ENCODE data around the gene SEPTIN12. TPM values are rescaled to one million over a fixed set of nuclear protein-coding genes. Genes with fewer than 3 reads are reported as not detected.
A peak's percentile ranks its signal among the peaks of the same experiment; 100 is the strongest.

SEPTIN12 gene
- total RNA-seq, 2 donors from 2014 or later: not detected

DNA sequence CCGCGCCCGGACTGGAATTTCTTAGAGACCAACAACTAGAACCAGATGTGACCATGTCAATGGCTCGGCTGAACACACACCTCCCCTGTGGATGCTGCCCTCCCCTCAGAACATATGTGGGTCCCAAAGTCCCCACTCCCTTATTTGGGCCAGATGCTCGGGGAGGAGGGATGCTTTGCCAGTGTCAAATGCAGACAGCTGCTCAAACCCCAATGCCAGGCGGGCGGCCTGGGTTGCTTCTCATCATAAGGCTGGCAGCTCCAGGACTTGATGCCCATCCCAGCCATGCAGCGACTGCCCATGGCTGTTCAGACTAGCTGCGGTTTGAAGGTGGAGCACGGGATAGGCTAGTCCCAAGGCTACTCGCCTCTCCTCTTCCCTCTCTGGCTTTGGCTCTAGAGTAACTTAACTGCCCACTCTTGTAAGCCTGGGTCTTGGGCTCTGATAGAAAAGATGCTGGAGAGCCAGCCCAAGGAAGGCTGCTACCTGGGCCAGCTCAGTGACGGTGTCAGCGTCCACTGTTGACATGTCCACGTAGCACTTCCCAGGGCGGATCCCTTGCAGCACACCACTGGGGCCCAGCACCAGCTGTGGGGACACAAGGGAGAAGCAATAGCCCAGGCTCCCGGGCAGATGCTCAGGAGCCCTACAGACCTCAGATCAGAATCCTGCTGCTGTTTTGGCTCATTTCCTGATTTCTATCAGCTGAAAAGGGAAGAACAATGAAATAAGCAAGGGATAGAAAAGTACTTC lies 25.3 kb upstream of the SEPTIN12 start:
- Mint-ChIP-seq H3K9me3 (no peaks in the 10 kb centered on the region), H3K4me1 (no peaks in the 10 kb centered on the region), H3K27ac (no peak overlapping the region), H3K27me3 (no peaks in the 10 kb centered on the region), H3K36me3 (ENCODE audit: low read depth) (peaks cover 100% of the 10 kb centered on the region), H3K4me3 (no peak overlapping the region)
- no peak for ATAC-seq (replicated peaks)

DNA sequence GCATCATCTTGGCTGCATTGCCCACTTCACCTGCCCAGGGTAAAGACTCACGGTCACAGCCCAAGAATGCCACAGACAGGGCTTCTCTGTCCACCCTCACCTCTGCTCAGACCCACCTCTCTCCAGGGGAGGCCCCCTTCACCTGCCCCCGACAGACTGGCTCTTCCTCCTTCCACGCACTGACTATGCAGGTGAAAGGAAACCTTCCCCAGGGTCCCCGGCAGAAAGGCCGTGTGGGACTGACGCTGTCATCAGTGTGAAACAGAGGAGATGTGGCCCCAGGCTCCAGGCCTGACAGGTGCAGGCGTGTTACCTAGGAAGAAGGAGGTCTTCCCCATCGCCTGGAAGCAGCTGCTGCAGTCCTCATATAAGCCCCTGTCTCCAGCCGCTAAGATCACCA lies 23.6 kb upstream of the SEPTIN12 start:
- Mint-ChIP-seq H3K27ac (peak overlapping the region; percentile 38), H3K9me3 (no peaks in the 10 kb centered on the region), H3K27me3 (no peaks in the 10 kb centered on the region), H3K4me3 (no peak overlapping the region), H3K36me3 (ENCODE audit: low read depth) (peaks cover 99% of the 10 kb centered on the region), H3K4me1 (no peaks in the 10 kb centered on the region)
- ATAC-seq (replicated peaks): no peak

DNA sequence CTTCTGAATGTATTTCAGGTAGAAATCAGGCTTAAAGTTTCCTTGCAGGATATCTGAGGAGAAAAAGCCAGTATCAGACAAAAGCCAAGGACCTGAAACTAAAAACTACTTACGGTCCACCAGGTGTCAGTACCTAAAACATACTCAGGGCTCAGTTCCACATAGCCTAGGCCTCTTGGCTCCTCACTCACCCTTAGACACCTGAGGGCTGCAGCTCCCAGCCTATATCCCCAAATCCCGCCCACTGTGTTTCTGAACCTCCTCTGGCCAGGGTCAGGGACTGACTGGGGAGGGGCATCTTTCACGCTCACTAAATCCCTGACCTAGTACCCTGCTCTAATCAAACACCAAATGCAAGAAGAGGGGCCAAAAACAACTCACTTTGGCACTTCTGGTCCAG lies 23.1 kb upstream of the SEPTIN12 start:
- no peak overlapping the region for H3K4me3 Mint-ChIP-seq
- no peak overlapping the region for H3K27ac Mint-ChIP-seq
- no peaks in the 10 kb centered on the region for H3K4me1 Mint-ChIP-seq
- H3K9me3 Mint-ChIP-seq: no peaks in the 10 kb centered on the region
- ATAC-seq (replicated peaks): no peak
- H3K27me3 Mint-ChIP-seq: no peaks in the 10 kb centered on the region
- H3K36me3 Mint-ChIP-seq (ENCODE audit: low read depth): peaks cover 97% of the 10 kb centered on the region

DNA sequence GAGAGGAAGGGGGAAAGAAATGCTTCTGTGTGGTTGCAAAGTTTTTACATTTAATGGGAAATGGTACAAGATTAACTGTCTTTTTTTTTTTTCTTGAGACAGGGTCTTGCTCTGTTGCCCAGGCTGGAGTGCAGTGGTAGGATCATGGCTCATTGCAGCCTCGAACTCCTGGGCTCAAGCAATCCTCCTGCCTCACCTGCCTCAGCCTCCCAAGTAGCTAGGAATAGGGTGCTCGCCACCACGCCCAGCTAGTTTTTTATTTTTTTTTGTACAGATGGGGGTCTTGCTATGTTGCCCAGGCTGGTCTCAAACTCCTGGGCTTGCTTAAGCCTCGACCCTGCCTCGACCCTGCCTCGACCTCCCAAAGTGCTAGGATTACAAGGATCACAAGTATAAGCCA lies 18.1 kb upstream of the SEPTIN12 start:
- H3K36me3 Mint-ChIP-seq (ENCODE audit: low read depth): peaks cover 70% of the 10 kb centered on the region
- no peaks in the 10 kb centered on the region for H3K27me3 Mint-ChIP-seq
- no peaks in the 10 kb centered on the region for H3K4me1 Mint-ChIP-seq
- no peak overlapping the region for H3K27ac Mint-ChIP-seq
- ATAC-seq (replicated peaks): no peak
- no peaks in the 10 kb centered on the region for H3K9me3 Mint-ChIP-seq
- H3K4me3 Mint-ChIP-seq: no peak overlapping the region

DNA sequence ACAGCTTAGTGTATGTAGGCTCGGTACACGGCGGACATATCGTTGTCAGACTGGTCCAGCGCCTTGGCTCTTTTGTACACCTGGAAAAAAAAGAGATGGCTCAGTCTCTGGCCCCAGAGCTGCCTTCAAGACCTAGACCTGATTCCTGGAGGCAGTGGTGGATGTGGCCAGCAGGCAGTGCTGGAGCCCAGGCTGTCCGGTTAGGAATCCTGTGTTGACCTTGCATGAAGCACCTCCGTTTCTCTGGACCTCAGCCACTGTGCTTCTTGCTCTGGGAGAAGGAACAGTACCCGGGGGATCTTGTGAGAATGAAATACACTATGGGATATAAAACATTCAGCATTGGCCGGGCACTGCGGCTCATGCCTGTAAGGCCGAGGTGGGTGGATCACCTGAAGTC lies 17.1 kb upstream of the SEPTIN12 start:
- Mint-ChIP-seq H3K9me3 (no peaks in the 10 kb centered on the region), H3K4me3 (no peak overlapping the region), H3K4me1 (no peaks in the 10 kb centered on the region), H3K27me3 (no peaks in the 10 kb centered on the region), H3K36me3 (ENCODE audit: low read depth) (peaks cover 60% of the 10 kb centered on the region), H3K27ac (no peak overlapping the region)
- no peak for ATAC-seq (replicated peaks)

DNA sequence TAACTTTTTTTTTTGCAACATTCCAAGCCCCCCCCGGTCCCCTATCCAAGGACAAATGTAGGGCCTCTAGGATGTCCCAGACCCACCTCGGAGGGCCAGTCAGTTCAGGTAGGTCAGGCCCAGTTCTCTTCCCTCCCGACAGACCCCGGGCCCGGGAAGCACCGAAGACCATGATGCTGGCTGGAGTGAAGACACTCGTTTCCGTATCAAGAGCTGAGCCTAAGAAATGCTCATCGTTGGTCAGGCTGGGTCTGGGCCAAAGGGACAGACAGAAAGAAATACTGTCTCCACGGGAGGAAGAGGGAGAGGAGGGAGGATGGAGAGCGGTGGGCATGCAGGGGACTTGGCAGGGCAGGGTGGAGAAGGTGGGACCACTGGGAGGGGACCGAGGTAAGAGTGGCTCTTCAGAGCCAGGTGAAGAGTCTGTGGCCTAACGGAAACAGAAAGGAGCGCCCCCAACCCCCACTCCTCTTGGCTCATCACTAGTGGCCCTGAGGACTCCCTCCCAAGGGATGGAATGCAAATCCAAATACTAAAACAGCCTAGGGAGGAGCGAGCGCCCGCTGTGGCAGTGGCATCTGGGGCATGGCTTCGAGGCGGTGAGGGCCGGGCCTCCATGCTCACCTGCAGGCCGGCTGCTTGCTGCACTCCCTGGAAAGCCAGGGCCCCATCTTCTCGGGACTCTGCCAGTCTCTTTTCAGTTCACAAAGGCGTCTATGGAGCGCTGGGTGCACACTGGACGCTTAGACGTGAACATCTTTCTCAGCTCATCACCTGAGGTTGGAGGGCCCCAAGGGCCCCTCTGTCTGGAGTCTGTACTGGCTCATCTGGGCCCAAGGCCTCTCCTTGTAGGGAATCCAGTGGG lies 16.0 kb upstream of the SEPTIN12 start:
- H3K27ac Mint-ChIP-seq: no peak overlapping the region
- H3K4me1 Mint-ChIP-seq: no peaks in the 10 kb centered on the region
- no peaks in the 10 kb centered on the region for H3K9me3 Mint-ChIP-seq
- no peak for ATAC-seq (replicated peaks)
- H3K4me3 Mint-ChIP-seq: peak overlapping the region; percentile 81
- H3K27me3 Mint-ChIP-seq: no peaks in the 10 kb centered on the region
- H3K36me3 Mint-ChIP-seq (ENCODE audit: low read depth): peaks cover 49% of the 10 kb centered on the region

DNA sequence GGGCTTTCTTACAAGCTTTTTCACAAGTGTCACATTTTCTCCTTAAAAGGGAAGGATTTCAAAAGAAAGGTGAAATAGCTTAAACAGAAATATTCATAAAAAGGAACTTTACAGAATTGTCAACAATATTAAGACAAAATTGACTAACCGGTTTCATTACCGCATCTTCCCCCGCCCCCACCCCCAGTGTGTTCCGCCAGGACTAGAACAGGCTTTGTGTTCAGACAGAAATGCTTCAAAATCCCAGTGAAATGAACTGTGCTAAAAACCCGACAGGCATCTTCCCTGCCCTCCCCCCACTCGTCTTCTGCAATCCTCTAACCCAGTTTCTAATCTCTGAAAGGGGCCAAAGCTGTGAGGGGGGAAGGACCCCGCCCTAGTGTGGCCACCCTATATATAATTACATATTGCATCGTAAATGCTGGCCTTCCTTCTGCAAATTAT lies 15.3 kb upstream of the SEPTIN12 start:
- ATAC-seq (replicated peaks): no peak
- Mint-ChIP-seq H3K27ac (no peak overlapping the region), H3K9me3 (no peaks in the 10 kb centered on the region)

DNA sequence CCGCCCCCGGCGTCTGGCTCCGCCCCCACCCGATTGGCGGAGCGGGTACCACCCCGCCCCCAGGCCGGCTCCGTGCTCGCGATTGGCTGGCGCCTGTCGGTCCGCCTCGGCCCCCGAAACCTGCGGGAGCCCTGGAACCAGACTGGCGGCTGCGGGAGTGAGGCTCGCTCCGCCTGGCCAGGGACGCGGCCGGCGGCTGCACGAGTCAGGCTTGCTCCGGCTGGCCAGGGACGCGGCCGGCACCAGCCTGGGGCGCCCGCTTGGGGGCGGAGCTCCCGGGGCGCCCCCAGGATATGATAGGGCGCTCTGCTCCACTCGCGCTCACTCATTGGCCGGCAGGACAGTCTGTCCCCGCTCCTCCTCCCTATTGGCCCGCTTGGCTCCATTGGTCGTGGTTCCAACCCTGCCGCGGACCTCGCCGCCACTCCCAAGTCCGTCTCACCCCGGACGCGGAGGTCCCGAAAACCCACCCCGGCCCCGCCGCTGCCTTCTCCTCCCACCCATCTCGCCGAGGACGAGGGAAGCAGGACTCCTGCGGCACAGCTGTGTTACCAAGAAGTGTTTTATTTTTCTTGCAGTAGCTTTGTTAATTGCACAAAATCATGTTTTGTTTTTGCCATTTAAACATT lies 14.6 kb upstream of the SEPTIN12 start:
- peak; percentile 96 for ATAC-seq (replicated peaks)
- Mint-ChIP-seq H3K9me3 (no peaks in the 10 kb centered on the region), H3K27me3 (no peaks in the 10 kb centered on the region), H3K4me3 (peak overlapping the region; percentile 81), H3K36me3 (ENCODE audit: low read depth) (peaks cover 35% of the 10 kb centered on the region), H3K27ac (peak overlapping the region; percentile 41), H3K4me1 (no peaks in the 10 kb centered on the region)

More for the DNA sequence above, 15.3 kb upstream of the SEPTIN12 start:
- no peaks in the 10 kb centered on the region for H3K4me1 Mint-ChIP-seq
- H3K36me3 Mint-ChIP-seq (ENCODE audit: low read depth): peaks cover 42% of the 10 kb centered on the region
- H3K4me3 Mint-ChIP-seq: peak overlapping the region; percentile 81
- no peaks in the 10 kb centered on the region for H3K27me3 Mint-ChIP-seq

DNA sequence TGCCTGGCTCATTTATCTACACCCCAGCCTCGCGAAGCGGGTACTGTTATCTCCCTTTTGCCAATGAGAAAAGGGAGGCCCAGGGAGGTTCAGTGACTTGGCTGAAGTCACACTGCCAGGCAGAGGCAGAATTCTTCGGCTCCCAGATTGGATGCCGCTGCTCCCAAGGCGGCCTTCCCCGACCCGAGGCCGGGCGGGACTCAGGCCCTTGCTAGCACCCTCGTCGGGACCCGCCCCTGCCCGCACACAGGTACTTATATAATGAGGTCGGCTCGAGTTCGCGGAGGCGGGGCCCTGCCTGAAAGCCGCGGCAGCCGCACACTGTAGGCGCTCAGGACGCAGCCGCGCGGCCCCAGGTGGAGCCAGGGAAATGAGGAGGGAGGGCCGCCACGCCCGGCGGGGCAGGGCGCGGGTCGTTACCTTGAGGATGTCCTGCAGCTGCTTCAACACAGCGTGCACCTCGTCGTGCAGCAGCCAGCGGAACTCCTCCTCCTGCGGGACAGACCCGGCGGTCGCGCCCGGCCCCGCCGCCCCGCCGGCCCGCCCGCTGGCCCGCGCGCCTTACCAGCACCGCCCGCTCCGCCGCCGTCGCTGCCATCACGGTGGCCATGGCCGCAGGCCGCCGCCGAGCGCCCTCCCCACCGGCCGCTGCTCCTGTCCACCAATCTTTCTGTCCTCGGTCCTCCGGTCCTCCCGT lies 14.0 kb upstream of the SEPTIN12 start, which contains the start of gene ROGDI:
Gene ROGDI, minus strand, starts transcription at position 672 of the 697 bp plus-strand sequence. Its CDS starts 62 bp downstream, at position 610.
- Mint-ChIP-seq H3K9me3 (no peaks in the 10 kb centered on the region), H3K27ac (peak within 1 kb of the TSS; percentile 54), H3K4me1 (no peaks in the 10 kb centered on the region), H3K4me3 (peak within 1 kb of the TSS; percentile 81), H3K36me3 (ENCODE audit: low read depth) (peaks cover 29% of the 10 kb centered on the region), H3K27me3 (no peaks in the 10 kb centered on the region)
- ATAC-seq (replicated peaks): peak; percentile 63

DNA sequence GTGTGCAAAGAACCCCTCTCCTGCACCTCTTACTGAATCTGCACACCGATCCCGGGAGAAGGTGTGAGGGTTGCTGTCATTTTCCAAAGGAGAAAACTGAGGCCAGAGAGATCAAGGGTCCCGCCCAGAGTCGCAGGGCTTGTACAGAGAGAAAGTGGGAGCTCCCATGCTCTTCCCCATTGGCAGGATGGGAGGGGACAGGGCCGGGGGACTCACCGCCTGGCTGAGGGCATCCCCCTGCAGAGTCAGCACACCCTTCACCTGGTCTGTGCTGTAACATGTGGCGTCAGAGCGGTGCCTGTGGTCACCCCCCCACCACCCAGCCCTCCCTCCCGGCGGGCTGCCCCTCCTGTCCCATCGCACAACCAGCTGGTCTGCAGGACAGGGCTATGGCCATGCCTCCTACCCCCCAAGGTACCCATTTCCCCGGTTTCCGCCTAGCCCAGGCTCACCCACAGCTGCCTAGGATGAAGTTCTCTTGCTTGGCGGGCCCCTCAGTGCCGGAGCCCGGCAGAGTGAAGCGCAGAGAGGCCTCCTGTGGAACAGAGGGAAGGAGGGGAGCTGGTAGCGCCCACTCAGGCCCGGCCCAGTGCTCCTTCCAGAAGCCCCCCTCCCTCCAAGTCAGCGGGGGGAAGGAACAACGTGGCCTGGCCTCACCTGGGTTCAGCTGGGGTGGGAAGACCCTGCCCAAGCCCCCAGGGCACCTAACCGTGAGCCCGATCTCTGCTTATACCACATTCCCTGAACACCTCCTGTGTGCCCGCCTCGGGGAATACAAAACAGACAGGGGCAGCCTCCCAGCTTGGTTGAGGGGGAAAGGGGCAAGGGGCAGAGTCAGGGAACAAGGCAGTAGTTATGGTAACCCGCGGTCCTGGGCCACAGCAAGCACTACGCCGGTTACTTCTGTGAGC lies 13.2 kb upstream of the SEPTIN12 start:
- no peak for ATAC-seq (replicated peaks)
- Mint-ChIP-seq H3K9me3 (no peaks in the 10 kb centered on the region), H3K4me3 (peak overlapping the region; percentile 81), H3K36me3 (ENCODE audit: low read depth) (peaks cover 23% of the 10 kb centered on the region), H3K27me3 (no peaks in the 10 kb centered on the region), H3K27ac (peak overlapping the region; percentile 54), H3K4me1 (no peaks in the 10 kb centered on the region)

DNA sequence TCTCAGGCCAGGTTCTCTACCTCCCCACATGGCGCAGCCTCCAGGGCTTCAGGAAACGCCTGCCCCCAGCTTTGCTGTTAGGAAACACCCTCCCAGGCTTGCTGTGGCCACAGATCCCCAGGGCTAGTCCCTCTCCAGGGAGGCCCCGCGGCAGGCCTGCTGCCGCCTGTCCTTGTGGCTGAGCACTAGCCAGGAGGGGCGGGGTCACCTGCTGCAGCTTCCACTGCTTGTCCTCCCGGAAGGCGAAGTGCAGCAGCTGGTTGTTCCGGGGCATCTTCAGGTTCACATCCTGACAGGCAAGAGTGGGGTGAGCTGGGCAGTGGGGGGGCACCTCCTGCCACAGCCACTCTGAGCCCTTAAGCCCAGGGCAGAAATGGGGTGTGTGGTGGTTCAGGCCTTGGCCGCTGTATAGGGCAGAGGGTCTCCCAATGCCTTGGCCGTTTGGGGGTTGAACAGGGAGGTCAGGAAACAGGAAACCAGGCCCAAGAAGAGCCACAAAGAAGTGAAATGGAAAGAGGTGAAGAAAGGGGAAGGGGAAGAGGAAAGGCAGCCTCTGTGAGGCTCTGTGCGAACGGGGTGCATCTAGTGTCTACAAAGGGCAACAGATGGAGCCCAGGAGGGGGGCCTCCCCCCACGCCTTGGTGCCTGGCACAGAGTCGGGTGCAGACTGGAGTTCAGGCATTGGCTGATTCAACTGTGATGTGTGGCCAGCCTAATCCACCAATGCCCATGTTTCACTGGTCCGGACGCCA lies 12.3 kb upstream of the SEPTIN12 start:
- Mint-ChIP-seq H3K27ac (no peak overlapping the region), H3K4me3 (peak overlapping the region; percentile 39), H3K36me3 (ENCODE audit: low read depth) (peaks cover 16% of the 10 kb centered on the region)

DNA sequence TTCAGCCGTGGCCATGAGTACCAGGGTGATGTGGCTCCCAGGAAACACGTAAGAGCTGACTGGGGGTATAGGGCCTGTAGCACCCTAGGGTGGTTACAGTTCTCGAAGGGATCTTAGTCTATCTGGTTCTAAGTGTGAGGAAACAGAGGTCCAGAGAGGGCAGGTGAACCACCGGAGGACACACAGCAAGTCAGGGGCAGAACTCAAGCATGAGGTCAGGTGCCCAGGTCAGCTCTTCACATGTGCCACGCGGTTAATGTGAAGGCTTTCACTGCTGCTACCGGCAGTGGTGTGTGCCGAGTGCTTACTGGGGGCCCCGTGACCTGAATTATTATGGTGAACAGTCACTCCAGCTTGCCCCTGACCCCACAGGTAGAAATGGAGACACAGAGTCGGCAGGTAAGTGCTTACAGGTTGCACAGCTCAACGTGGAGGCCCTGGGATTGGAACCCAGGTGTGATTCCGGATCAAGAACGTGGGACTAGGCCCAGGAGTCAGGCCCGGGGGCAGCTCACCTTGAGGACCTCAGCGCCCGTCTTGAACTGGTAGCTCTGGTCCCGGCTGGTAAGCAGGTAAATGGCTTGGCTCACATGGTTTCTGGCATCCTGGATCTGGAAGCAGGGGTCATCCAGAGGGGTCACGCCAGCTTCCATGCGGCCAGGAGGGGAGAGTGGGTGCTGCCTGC lies 11.2 kb upstream of the SEPTIN12 start:
- Mint-ChIP-seq H3K4me3 (no peak overlapping the region), H3K4me1 (no peaks in the 10 kb centered on the region)

More for the DNA sequence above, 12.3 kb upstream of the SEPTIN12 start:
- no peak for ATAC-seq (replicated peaks)
- no peaks in the 10 kb centered on the region for H3K27me3 Mint-ChIP-seq
- no peaks in the 10 kb centered on the region for H3K4me1 Mint-ChIP-seq
- H3K9me3 Mint-ChIP-seq: no peaks in the 10 kb centered on the region

More for the DNA sequence above, 11.2 kb upstream of the SEPTIN12 start:
- peaks cover 4% of the 10 kb centered on the region for H3K36me3 Mint-ChIP-seq (ENCODE audit: low read depth)
- no peaks in the 10 kb centered on the region for H3K27me3 Mint-ChIP-seq
- H3K27ac Mint-ChIP-seq: no peak overlapping the region
- ATAC-seq (replicated peaks): no peak
- H3K9me3 Mint-ChIP-seq: no peaks in the 10 kb centered on the region
